K562 (cell line): Measurements from ENCODE around the gene FANCD2. TPM values are rescaled to one million over a fixed set of nuclear protein-coding genes. Genes with fewer than 3 reads are reported as not detected.

Experiments used
- ATAC-seq: fragments of 200-7000 bp; cut with Tn5 transposase; 3 replicates; pipeline ENCODE4 v1.9.1; 2020; ENCODE audit warnings: moderate library complexity
- BruUV-seq: library from RNA; stranded (reverse); fragments of 400-500 nt; replicated peaks from 2 replicates; lab custom pipeline; 2021; lab: Mats Ljungman, UMichigan
- CTCF ChIA-PET: fragments of 300-600 bp; formaldehyde crosslinking; extraction: SDS; loops from one replicate; lab custom pipeline; 2021; ENCODE audit warnings: low intra/inter-chr PET ratio; lab: Yijun Ruan, JAX
- POLR2A ChIA-PET: fragments of 300-600, 350-650 bp; sonication (Branson Sonifier 250); formaldehyde crosslinking; extraction: SDS; loops from one replicate; lab custom pipeline; 2021; ENCODE audit warnings: antibody characterized with exemption, inconsistent platforms; lab: Yijun Ruan, JAX
- DNase-seq, 4 experiments: peaks; one replicate each; pipeline versions ENCODE4 v3.0.0 to v3.0.0-alpha.2; 2011 to 2018; ENCODE audit warnings: low spot score in 3 of 4, mixed read lengths in 3 of 4; ENCODE audit errors: extremely low read depth in 1 of 4
- FAIRE-seq: peaks from 2 replicates; lab custom pipeline; 2011; peaks lifted over from hg19 to GRCh38; lab: Jason Lieb, UNC
- H2AFZ ChIP-seq: 2 replicates; pipeline ENCODE4 v1.6.0; 2011; ENCODE audit warnings: low read depth, low read length, control low read depth, inconsistent platforms
- H3K27ac ChIP-seq: fragments of 200-600 bp; 3 replicates; pipeline ENCODE4 v1.8.0; 2011; ENCODE audit warnings: low read depth, mild to moderate bottlenecking, control low read depth, inconsistent platforms, low read length, moderate library complexity, mixed read lengths; ENCODE audit errors: extremely low read depth
- H3K27me3 ChIP-seq, 2 experiments: fragments of 300-600 bp in 1 of 2; 2 replicates in 1 of 2; 3 replicates in 1 of 2; pipeline versions ENCODE4 v1.6.0 to v1.8.0; 2011; ENCODE audit warnings: inconsistent platforms in 2 of 2, low read length in 2 of 2, mild to moderate bottlenecking in 1 of 2, mixed read lengths in 1 of 2, moderate library complexity in 1 of 2; ENCODE audit not compliant: control insufficient read depth in 2 of 2, insufficient read depth in 2 of 2
- H3K36me3 ChIP-seq: fragments of 300-600 bp; 3 replicates; pipeline ENCODE4 v1.8.0; 2011; ENCODE audit warnings: mild to moderate bottlenecking, low read length, inconsistent platforms; ENCODE audit not compliant: control insufficient read depth, insufficient read depth
- H3K4me1 ChIP-seq, 2 experiments: fragments of 200-600 bp in 1 of 2; replicated peaks in 1 of 2; 2 replicates in 1 of 2; 3 replicates in 1 of 2; pipeline versions ENCODE4 v1.5.1 to v1.8.0; 2011; ENCODE audit warnings: inconsistent platforms in 2 of 2, low read length in 2 of 2, mild to moderate bottlenecking in 1 of 2, mixed read lengths in 1 of 2, moderate library complexity in 1 of 2; ENCODE audit not compliant: control insufficient read depth in 2 of 2, insufficient read depth in 2 of 2
- H3K4me2 ChIP-seq: 2 replicates; pipeline ENCODE4 v1.6.1; 2011; ENCODE audit warnings: low read length, control low read depth, inconsistent platforms, mixed read lengths; ENCODE audit not compliant: insufficient read depth
- H3K4me3 ChIP-seq: fragments of 200-600 bp; sonication (generic), shearing (Covaris generic); 2 replicates; pipeline ENCODE4 v1.5.1; 2016; ENCODE audit warnings: control low read depth, inconsistent platforms
- H3K79me2 ChIP-seq: fragments of 200-600 bp; 3 replicates; pipeline ENCODE4 v1.8.0; 2011; ENCODE audit warnings: low read length, inconsistent platforms; ENCODE audit not compliant: control insufficient read depth, insufficient read depth
- H3K9ac ChIP-seq, 2 experiments: 2 replicates each; pipeline versions ENCODE4 v1.6.0 to v1.6.1; 2011; ENCODE audit warnings: low read depth in 2 of 2, low read length in 2 of 2, control low read depth in 1 of 2, inconsistent platforms in 1 of 2, mild to moderate bottlenecking in 1 of 2, mixed read lengths in 1 of 2; ENCODE audit not compliant: insufficient read depth in 1 of 2
- H3K9me1 ChIP-seq: one replicate; pipeline ENCODE4 v1.6.0; 2011; ENCODE audit warnings: inconsistent platforms, mild to moderate bottlenecking, low read length, moderate library complexity; ENCODE audit not compliant: control insufficient read depth, insufficient read depth
- H3K9me3 ChIP-seq: replicated peaks from 2 replicates; pipeline ENCODE4 v1.5.1; 2011; ENCODE audit warnings: low read depth, low read length, inconsistent platforms; ENCODE audit not compliant: control insufficient read depth, insufficient read depth
- H4K20me1 ChIP-seq: replicated peaks from 2 replicates; pipeline ENCODE4 v1.6.1; 2011; ENCODE audit warnings: low read length, inconsistent platforms, mixed read lengths; ENCODE audit not compliant: control insufficient read depth, insufficient read depth
- AFF1 ChIP-seq, 2 experiments: fragments of 450-650 bp; IDR thresholded peaks; 2 replicates each; pipeline ENCODE4 v1.6.1; 2018; ENCODE audit warnings: mild to moderate bottlenecking in 2 of 2, low read depth in 1 of 2; ENCODE audit not compliant: partially characterized antibody in 2 of 2
- ATF2 ChIP-seq: sonication (generic); formaldehyde crosslinking; IDR thresholded peaks from 2 replicates; pipeline ENCODE4 v1.8.1; 2022; ENCODE audit warnings: missing genetic modification reagents
- CUX1 ChIP-seq: fragments of 200-800 bp; sonication (Bioruptor generic); IDR thresholded peaks from 2 replicates; pipeline ENCODE4 v1.6.1; 2016; ENCODE audit warnings: missing genetic modification characterization, missing compliant biosample characterization
- DDX20 ChIP-seq: fragments of 450-650 bp; IDR thresholded peaks from 2 replicates; pipeline ENCODE4 v1.6.1; 2016; ENCODE audit warnings: missing genetic modification characterization, low read depth, mild to moderate bottlenecking, missing compliant biosample characterization, moderate library complexity
- GTF2F1 ChIP-seq: IDR thresholded peaks from 2 replicates; pipeline ENCODE4 v1.6.1; 2011; ENCODE audit warnings: low read depth, low read length, improper control_type of control experiment
- POLR2A ChIP-seq: fragments of 450-650 bp; conservative IDR thresholded peaks from 2 replicates; pipeline ENCODE4 v1.6.1; 2016
- RFX1 ChIP-seq: fragments of 450-650 bp; IDR thresholded peaks from 2 replicates; pipeline ENCODE4 v1.6.1; 2016; ENCODE audit warnings: mild to moderate bottlenecking, moderate library complexity
- ZNF133 ChIP-seq: fragments of 250-450 bp; sonication (Bioruptor Pico); IDR thresholded peaks from 2 replicates; pipeline ENCODE4 v1.4.0; 2020; ENCODE audit warnings: mild to moderate bottlenecking
- ZNF165 ChIP-seq: fragments of 250-450 bp; sonication (Bioruptor Pico); IDR thresholded peaks from 2 replicates; pipeline ENCODE4 v1.4.0; 2020; ENCODE audit warnings: borderline replicate concordance
- ZNF384 ChIP-seq: IDR thresholded peaks from 2 replicates; pipeline ENCODE4 v1.6.1; 2012; ENCODE audit warnings: low read depth, low read length, improper control_type of control experiment
- ZNF79 ChIP-seq: fragments of 250-450 bp; sonication (Bioruptor Pico); IDR thresholded peaks from 2 replicates; pipeline ENCODE4 v1.4.0; 2020; ENCODE audit warnings: low read depth, mild to moderate bottlenecking, moderate library complexity
- WGBS: fragments of 100-300 bp; shearing (Covaris generic); methylation state at CpG from one replicate; pipeline ENCODE4 v1.1.6; 2016; ENCODE audit warnings: low coverage, mixed read lengths; ENCODE audit not compliant: insufficient coverage; ENCODE audit errors: missing lambda C conversion rate; 5-methylcytosine and 5-hydroxymethylcytosine counted together
- in situ Hi-C: fragments of 300-500 bp; cut with MboI; formaldehyde crosslinking; loops from 4 replicates; pipeline ENCODE4 v1.15.0; 2018; ENCODE audit warnings: inconsistent platforms, mixed read lengths
- intact Hi-C: fragments of 100-400 bp; cut with micrococcal nuclease; formaldehyde crosslinking; loops from 2 replicates; pipeline ENCODE4 v1.14.2; 2022
- polyA plus RNA-seq, 8 experiments: library from polyadenylated mRNA; depleted of rRNA in 4 of 8; stranded (reverse) in 5 of 8; unstranded in 3 of 8; fragments of >200 nt; fragmentation: Nextera tagmentation in 2 of 8; fragmentation: Illumina TruSeq in 1 of 8; extraction: Ambion mirVana in 2 of 8; extraction: Trizol in 1 of 8; gene quantifications; 2 replicates each; pipeline versions ENCODE4 v1.2.1 to v1.2.3, GENCODE V29; 2011 to 2014; ENCODE audit warnings: inconsistent platforms in 1 of 8, missing spikeins in 1 of 8
- total RNA-seq, 7 experiments: library from RNA; depleted of rRNA in 6 of 7; stranded (reverse); fragments of >200 nt in 6 of 7; fragmentation: Illumina TruSeq in 2 of 7; extraction: Trizol in 2 of 7; gene quantifications; 2 replicates each; pipeline versions ENCODE4 v1.2.1 to v1.2.3, GENCODE V29; 2011 to 2021; ENCODE audit warnings: low replicate concordance in 1 of 7

The FANCD2 gene
- total and polyA plus RNA-seq, 9 of the 15 experiments (the other 6 are each of a cell fraction or from before 2014, with no cell fraction given): 59.4 to 137 (median 96.1) TPM

- DNase-seq: no peak
- no peak overlapping the region for H3K4me2 ChIP-seq
- no TSS peak for BruUV-seq
- ChIA-PET POLR2A (interaction anchor here (0.5 to 1.0 kb wide), 4 partner anchors 13 to 484 kb away, joined by 3 to 4 read pairs (median 4); partner anchors contain the start of gene EMC3), CTCF (no interaction called here)
- H3K9ac ChIP-seq: no peak overlapping the region; a peak in 1 of 4 replicates
- no peaks in the 10 kb centered on the region for H3K27me3 ChIP-seq
- no peak overlapping the region for H3K27ac ChIP-seq
- peaks cover 6 to 28% of the 10 kb centered on the region in 2 experiments for H3K4me1 ChIP-seq
- no peak for FAIRE-seq
- no peak overlapping the region for H2AFZ ChIP-seq
- H3K79me2 ChIP-seq: no peaks in the 10 kb centered on the region
- H4K20me1 ChIP-seq: peaks cover 6% of the 10 kb centered on the region
- peaks cover 17% of the 10 kb centered on the region; the same call in 2 of the 3 replicates for H3K36me3 ChIP-seq
- in situ Hi-C loops (no loop called here), intact Hi-C loops (no loop called here)
- H3K9me1 ChIP-seq: peaks cover 5% of the 10 kb centered on the region
- H3K4me3 ChIP-seq: no peak overlapping the region
- no peak for ATAC-seq
- no peaks in the 10 kb centered on the region for H3K9me3 ChIP-seq
- WGBS: 29% methylated on average over 9 of the region's 10 CpGs
- TF ChIP-seq ZNF384 (no peak), ATF2 (CRISPR knock-in tag) (no peak), ZNF133 (no peak), DDX20 (no peak), CUX1 (CRISPR knock-in tag) (no peak), GTF2F1 (no peak), POLR2A (peak; percentile 17; the same call in 1 of the 2 replicates), RFX1 (peak; percentile 41; the same call in 1 of the 2 replicates), AFF1 (IDR thresholded peaks at IDR 0.05; ENCODE audit: low read depth in 1 of 2, partially characterized antibody in 2 of 2) (no peak), ZNF79 (CRISPR knock-in tag) (no peak), ZNF165 (no peak)
Observed at GRCh38 chr3:10006048-10006761, 20.0 kb upstream of the FANCD2 start.
